ENCODE measurements around the gene USP25.

GRCh38 chr21:15840406-15840805 lies 110.6 kb downstream of the USP25 start:
- TF ChIP-seq YY1 (IDR thresholded peaks at IDR 0.05; ENCODE audit: insufficient read depth, insufficient read length): no peak
- TF ChIP-seq SUZ12 (IDR thresholded peaks at IDR 0.05; ENCODE audit: extremely low read depth, insufficient read depth, insufficient read length): no peak

Data from NT2/D1 (cell line).